GM19463 (cell line): ENCODE results near the gene KCNQ1.

Experiments
- ATAC-seq: cut with Tn5 transposase; IDR thresholded peaks from one replicate; pipeline ENCODE4 v1.9.1; 2021; ENCODE audit warnings: mild to moderate bottlenecking, moderate library complexity; ENCODE audit not compliant: unreplicated experiment

The KCNQ1 gene

GRCh38 chr11:2674658-2675131 lies 229.9 kb downstream of the KCNQ1 start:
- no peak for ATAC-seq

DNA sequence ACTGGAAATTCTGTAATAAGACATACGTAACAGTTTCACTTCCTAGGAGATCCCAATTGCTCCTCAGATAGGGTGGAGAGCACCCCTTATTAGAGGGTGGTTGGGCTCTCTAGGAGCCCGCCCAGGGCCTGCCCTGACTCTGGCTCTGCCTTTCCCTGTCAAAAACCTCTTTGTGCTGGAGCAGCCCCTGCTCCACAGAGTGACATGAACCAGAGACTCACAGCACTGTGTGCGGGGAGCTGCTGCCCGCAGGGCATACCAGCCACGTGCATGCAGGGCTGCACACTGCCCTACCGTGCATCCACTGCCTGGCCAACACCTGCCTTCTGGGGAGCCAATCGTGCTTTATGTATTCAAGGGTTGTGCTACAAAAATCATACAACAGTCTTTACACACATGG lies 230.7 kb downstream of the KCNQ1 start:
- no peak for ATAC-seq

DNA sequence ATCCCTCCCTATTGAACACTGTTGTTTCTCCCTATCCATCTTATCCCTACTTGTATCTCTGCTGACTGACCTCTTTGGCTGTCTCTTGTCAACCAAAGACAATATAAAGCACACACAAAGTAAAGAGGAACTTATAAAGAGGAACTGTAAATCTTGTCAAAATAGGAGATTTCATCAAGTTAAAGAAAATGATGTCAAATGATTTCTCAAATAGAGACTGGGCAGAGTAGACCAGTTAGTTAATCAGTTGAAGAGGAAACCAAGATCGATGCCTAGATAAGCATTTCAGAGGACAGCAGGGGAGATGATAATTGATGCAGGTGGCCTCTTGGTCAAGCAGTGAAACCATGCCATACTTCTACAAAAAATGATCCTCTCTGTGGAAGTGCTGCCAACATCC lies 232.3 kb downstream of the KCNQ1 start:
- peak; percentile 66 for ATAC-seq

DNA sequence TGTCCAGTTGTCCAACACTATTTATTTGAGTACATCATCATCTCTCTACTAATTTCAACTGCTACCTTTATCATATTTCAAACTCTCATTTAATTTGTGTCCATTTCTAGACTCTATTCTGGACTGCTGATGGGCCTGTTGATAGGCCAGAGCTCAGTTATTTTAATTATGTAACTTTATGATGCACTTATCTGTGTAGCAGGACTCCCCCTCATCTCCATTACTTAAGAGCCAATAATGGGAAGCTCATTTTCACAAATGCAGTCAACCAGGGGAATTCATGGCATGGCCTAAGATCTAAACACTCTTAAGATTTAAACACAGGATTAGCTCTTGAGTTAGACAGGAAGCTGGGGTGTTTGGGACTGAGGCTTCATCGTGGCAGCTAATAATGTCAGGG lies 233.6 kb downstream of the KCNQ1 start:
- ATAC-seq: no peak

DNA sequence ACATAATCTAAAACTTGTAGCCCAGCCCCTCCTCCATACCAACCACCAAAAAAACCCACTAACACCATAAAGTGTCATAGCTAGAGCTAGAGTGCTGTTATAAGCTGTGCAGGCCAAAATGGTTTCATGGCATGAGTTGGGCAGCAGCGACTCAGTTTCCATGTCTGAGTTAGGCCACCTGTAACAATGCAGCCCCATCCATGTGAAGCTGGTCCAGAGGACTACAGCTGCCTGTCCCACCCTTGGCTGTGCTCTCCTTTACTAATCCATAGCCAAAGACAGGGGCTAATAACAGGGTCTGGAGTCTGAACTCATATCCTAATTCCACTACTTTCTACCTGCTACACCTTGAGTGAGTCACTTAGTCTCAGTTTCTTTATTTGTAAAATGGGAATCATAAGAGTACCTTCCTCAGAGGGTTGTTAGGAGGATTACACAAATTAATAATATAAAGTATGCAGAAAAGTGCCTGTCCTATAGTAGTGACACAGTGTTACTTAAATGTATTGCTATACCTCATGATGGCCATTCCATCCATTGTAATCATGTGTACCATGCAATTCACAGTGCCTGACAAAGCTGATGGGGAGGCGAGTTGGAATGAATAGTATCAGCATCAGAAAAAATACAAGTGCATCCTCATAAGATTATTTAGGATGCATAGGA lies 234.3 kb downstream of the KCNQ1 start:
- ATAC-seq: no peak

- ATAC-seq: no peak
Measured at GRCh38 chr11:2681408-2682145, 236.8 kb downstream of the KCNQ1 start.

DNA sequence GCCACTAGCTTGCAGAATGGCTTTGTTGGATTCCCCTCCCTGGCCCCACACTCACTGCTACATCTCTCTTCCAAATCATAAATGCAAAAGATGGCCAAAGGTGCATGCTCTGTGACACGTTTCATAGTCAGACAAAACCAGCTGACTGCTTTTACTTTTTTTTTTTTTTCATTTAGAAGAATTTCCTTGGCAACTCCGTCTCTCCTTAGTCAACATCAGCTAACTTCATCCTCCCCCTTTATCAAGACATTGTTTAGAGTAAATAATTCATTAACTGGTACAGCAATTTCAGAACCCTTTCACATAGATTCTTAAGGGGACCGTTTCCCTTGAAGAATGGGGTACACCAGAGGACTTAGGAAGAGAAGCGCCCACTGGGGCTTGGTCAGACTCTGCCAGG lies 239.0 kb downstream of the KCNQ1 start:
- no peak for ATAC-seq

GRCh38 chr11:2684581-2684980 lies 239.8 kb downstream of the KCNQ1 start:
- ATAC-seq: no peak

- no peak for ATAC-seq
Measured at GRCh38 chr11:2685051-2685450, 240.2 kb downstream of the KCNQ1 start.

DNA sequence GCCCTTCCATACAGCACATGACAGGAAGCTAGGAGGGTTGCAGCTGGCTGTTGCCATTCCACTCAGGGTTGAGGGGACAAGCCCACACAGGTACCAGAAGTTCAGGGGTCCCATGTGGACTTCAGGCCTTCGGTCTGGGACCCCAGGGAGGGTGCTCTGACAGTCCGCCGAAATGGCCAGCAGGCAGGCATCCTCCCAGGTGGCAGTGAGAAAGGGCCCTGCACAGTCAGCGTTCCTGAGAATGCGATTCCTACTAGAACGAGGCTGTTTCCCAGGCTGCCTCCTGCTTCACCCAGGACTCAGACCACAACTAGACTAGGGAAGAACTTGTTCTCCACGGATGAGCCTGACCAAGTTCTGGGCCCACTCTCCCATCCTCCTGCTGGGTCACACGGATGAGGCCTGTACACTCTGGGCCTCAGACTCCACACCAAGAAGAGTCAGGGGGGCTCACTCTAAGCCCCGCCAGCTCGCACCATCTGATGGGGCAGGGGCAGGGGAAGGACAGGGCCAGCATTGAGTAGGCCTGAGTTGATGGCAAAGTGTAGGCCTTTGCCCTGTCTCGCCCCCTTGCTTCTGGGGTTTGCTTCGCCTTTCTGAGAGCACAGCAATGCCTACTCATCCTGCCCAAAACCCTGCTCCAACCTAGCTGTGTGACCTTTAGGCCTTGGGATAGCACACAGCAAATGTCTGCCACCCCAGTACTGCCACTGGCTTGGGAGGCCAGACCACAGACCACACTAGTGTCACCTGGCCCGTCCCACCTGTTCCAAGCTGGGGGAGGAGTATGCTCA lies 241.0 kb downstream of the KCNQ1 start:
- ATAC-seq: no peak

GRCh38 chr11:2686360-2687222 lies 241.8 kb downstream of the KCNQ1 start:
- ATAC-seq: no peak

GRCh38 chr11:2687223-2687530 lies 242.4 kb downstream of the KCNQ1 start:
- ATAC-seq: no peak

DNA sequence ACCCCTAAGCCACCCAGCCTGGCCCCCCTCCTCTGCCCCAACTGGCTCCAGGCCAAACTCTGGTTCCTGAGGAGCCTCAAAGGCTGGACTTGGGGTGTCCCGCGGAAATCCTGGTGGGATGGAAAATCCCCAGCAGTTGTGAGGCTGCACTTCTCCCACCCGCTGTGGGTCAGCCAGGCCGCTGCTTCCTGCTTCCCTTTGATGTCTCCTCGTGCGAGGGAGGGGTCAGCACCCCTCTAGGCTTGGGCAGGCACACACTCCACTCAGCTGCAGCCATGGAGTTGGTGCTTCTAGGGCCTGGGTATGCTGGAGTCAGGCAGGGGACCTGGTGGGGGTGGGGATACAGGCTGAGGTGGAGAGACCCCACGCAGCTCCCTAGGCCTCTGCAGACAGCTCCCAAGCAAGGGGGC lies 243.0 kb downstream of the KCNQ1 start:
- no peak for ATAC-seq

- no peak for ATAC-seq
Measured at GRCh38 chr11:2688381-2689231, 243.8 kb downstream of the KCNQ1 start.

- ATAC-seq: no peak
Measured at GRCh38 chr11:2689651-2690575, 245.1 kb downstream of the KCNQ1 start.

- ATAC-seq: no peak
Measured at GRCh38 chr11:2690596-2691354, 246.0 kb downstream of the KCNQ1 start.

DNA sequence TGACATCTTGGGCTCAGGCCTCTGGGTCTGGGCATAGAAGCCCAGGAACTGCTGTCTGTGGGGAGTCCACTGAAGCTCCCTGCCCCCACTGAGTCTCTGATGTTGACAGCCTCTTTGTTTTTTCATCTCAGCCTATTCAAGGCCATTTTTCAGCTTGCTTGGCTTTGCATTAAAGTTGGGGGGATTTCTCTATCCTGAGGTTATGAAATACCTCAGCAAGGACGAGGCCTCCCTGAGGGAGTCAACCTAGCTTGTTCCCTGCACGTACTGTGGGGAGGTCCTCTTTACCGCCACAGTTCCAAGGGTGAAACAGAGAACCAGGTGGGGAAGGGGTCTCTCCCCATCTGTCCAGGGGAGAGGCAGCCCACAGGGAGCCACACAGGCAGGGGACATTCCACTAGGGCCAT lies 246.6 kb downstream of the KCNQ1 start:
- no peak for ATAC-seq
